ENCODE data around the gene PMS1.
A peak's percentile ranks its signal among the peaks of the same experiment; 100 is the strongest.
"Not testable (repeated sequence)": the region's sequence is repeated elsewhere in the genome, so short reads cannot be mapped to it uniquely, and the experiment has no call there.

PMS1 gene

DNA sequence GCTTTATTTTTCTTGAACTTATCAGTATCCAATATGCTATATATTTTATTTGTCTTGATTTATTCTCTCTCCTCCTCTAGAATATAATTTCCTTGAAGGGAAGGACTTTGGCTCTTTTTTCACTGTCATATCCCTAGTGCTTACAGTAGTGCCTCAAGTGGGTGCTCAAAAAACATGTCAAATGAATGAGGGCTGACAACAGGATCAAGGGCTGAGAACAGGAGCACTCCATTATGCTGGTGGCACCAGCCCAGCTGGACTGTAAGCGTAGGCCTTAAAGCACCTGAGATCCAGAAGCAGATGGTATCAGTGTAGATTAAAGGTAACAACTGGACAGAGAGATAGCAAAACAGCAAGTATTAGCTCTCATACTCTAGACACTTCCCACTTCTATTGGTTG, 46.3 kb downstream of the PMS1 start:
- no peak for TF ChIP-seq POU2F2 (IDR thresholded peaks at IDR 0.05; ENCODE audit: low read depth, low read length)
- TF ChIP-seq SPI1 (IDR thresholded peaks at IDR 0.05; ENCODE audit: low read depth, low read length), result no peak
- TF ChIP-seq TAF1 (IDR thresholded peaks at IDR 0.05; ENCODE audit: low read depth, low read length), result no peak
- no peak for TF ChIP-seq PAX5 (IDR thresholded peaks at IDR 0.05; ENCODE audit: insufficient read depth, low read length, severe bottlenecking)
- no peak for TF ChIP-seq POLR2AphosphoS5 (IDR thresholded peaks at IDR 0.05; ENCODE audit: low read depth, low read length)
- TF ChIP-seq POLR2A (IDR thresholded peaks at IDR 0.05; ENCODE audit: low read depth, low read length), result no peak
- DNase-seq (ENCODE audit: insufficient read length, low spot score), result no peak
- no peak for FAIRE-seq

DNA sequence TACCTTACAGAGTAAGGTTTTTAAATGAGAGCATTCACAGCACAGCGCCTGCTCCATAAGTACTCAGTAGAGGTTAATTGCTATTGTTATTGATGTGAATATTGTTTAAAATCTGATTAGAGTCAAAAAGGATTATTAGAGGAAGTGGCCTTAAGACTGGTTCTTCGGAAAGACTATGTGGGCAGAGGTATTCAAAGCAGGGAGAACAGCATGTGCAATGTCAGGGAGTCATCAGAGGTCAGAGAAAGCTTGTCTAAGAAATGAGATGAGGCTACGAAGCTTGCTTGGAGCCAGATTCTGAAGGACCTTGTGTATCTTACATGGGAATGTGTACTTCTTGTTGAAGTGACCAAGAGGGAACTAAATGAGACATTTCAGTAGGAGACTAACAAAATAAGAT, 49.8 kb downstream of the PMS1 start:
- FAIRE-seq, result peak; percentile 63
- DNase-seq (ENCODE audit: insufficient read length, low spot score), result no peak
- TF ChIP-seq POLR2AphosphoS5 (IDR thresholded peaks at IDR 0.05; ENCODE audit: low read depth, low read length), result no peak
- peak; percentile 72 for TF ChIP-seq SPI1 (IDR thresholded peaks at IDR 0.05; ENCODE audit: low read depth, low read length)

DNA sequence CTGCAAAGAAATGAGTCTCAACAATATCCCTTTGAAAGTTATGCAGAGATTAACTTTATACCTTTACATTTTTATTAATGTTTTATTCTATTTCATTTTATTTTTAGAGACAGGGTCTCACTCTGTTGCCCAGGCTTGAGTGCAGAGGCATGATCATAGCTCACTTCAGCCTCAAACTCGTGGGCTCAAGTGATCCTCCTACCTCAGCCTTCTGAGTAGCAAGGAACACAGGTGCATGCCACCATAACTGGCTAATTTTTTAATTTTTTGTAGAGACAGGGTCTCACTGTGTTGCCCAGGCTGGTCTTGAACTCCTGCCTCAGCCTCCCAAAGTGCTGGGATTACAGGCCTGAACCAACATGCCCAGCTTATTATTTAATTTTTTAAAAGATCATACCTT, 50.4 kb downstream of the PMS1 start:
- DNase-seq (ENCODE audit: insufficient read length, low spot score); FAIRE-seq: not testable (repeated sequence)

- TF ChIP-seq POLR2AphosphoS5 (IDR thresholded peaks at IDR 0.05; ENCODE audit: low read depth, low read length) (no peak), POU2F2 (IDR thresholded peaks at IDR 0.05; ENCODE audit: low read depth, low read length) (no peak), PAX5 (IDR thresholded peaks at IDR 0.05; ENCODE audit: insufficient read depth, low read length, severe bottlenecking) (no peak), TAF1 (IDR thresholded peaks at IDR 0.05; ENCODE audit: low read depth, low read length) (no peak), SPI1 (IDR thresholded peaks at IDR 0.05; ENCODE audit: low read depth, low read length) (no peak), POLR2A (IDR thresholded peaks at IDR 0.05; ENCODE audit: low read depth, low read length) (no peak)
- no peak for DNase-seq (ENCODE audit: insufficient read length, low spot score)
- no peak for FAIRE-seq
These were observed 51.8 kb downstream of the PMS1 start for GRCh38 chr2:189835855-189836558.

- TF ChIP-seq POLR2A (IDR thresholded peaks at IDR 0.05; ENCODE audit: low read depth, low read length) (no peak), TAF1 (IDR thresholded peaks at IDR 0.05; ENCODE audit: low read depth, low read length) (no peak), PAX5 (IDR thresholded peaks at IDR 0.05; ENCODE audit: insufficient read depth, low read length, severe bottlenecking) (no peak), POU2F2 (IDR thresholded peaks at IDR 0.05; ENCODE audit: low read depth, low read length) (no peak), SPI1 (IDR thresholded peaks at IDR 0.05; ENCODE audit: low read depth, low read length) (no peak), POLR2AphosphoS5 (IDR thresholded peaks at IDR 0.05; ENCODE audit: low read depth, low read length) (no peak)
- FAIRE-seq, result no peak
- DNase-seq (ENCODE audit: insufficient read length, low spot score), result no peak
These were observed 52.4 kb downstream of the PMS1 start for GRCh38 chr2:189836644-189837043.

- TF ChIP-seq TAF1 (IDR thresholded peaks at IDR 0.05; ENCODE audit: low read depth, low read length) (no peak), POLR2AphosphoS5 (IDR thresholded peaks at IDR 0.05; ENCODE audit: low read depth, low read length) (no peak), PAX5 (IDR thresholded peaks at IDR 0.05; ENCODE audit: insufficient read depth, low read length, severe bottlenecking) (no peak), POLR2A (IDR thresholded peaks at IDR 0.05; ENCODE audit: low read depth, low read length) (no peak), SPI1 (IDR thresholded peaks at IDR 0.05; ENCODE audit: low read depth, low read length) (no peak), POU2F2 (IDR thresholded peaks at IDR 0.05; ENCODE audit: low read depth, low read length) (no peak)
- FAIRE-seq (no peak), DNase-seq (ENCODE audit: insufficient read length, low spot score) (no peak)
These were observed 53.1 kb downstream of the PMS1 start for GRCh38 chr2:189837326-189837725.

DNA sequence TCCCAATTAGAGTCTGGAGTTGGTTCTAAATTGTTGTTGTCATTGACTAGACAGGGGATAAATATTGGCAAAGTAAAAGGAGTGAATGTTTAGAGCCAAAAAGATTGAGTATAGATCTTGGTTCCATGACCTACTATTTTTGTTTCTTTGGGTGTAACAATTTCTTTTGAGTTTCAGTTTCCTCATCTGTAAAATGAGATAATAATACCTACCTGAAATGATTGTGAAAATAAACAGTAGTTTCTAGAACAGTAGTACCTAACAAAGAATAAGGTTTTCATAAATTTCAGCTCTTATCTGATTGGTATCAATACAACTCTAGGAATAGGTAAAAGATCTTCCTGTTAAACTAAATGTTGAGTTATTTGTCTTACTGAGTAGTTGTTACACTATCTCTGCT, 56.8 kb downstream of the PMS1 start:
- DNase-seq (ENCODE audit: insufficient read length, low spot score) (no peak), FAIRE-seq (no peak)
- TF ChIP-seq SPI1 (IDR thresholded peaks at IDR 0.05; ENCODE audit: low read depth, low read length), result no peak
- TF ChIP-seq POLR2AphosphoS5 (IDR thresholded peaks at IDR 0.05; ENCODE audit: low read depth, low read length), result no peak
- no peak for TF ChIP-seq POLR2A (IDR thresholded peaks at IDR 0.05; ENCODE audit: low read depth, low read length)
- no peak for TF ChIP-seq POU2F2 (IDR thresholded peaks at IDR 0.05; ENCODE audit: low read depth, low read length)
- TF ChIP-seq TAF1 (IDR thresholded peaks at IDR 0.05; ENCODE audit: low read depth, low read length), result no peak
- TF ChIP-seq PAX5 (IDR thresholded peaks at IDR 0.05; ENCODE audit: insufficient read depth, low read length, severe bottlenecking), result no peak

GRCh38 chr2:189848276-189848675, 64.0 kb downstream of the PMS1 start:
- DNase-seq (ENCODE audit: insufficient read length, low spot score), result no peak
- no peak for FAIRE-seq
- TF ChIP-seq POU2F2 (IDR thresholded peaks at IDR 0.05; ENCODE audit: low read depth, low read length) (no peak), POLR2AphosphoS5 (IDR thresholded peaks at IDR 0.05; ENCODE audit: low read depth, low read length) (no peak), POLR2A (IDR thresholded peaks at IDR 0.05; ENCODE audit: low read depth, low read length) (no peak), SPI1 (IDR thresholded peaks at IDR 0.05; ENCODE audit: low read depth, low read length) (no peak), TAF1 (IDR thresholded peaks at IDR 0.05; ENCODE audit: low read depth, low read length) (no peak), PAX5 (IDR thresholded peaks at IDR 0.05; ENCODE audit: insufficient read depth, low read length, severe bottlenecking) (no peak)

DNA sequence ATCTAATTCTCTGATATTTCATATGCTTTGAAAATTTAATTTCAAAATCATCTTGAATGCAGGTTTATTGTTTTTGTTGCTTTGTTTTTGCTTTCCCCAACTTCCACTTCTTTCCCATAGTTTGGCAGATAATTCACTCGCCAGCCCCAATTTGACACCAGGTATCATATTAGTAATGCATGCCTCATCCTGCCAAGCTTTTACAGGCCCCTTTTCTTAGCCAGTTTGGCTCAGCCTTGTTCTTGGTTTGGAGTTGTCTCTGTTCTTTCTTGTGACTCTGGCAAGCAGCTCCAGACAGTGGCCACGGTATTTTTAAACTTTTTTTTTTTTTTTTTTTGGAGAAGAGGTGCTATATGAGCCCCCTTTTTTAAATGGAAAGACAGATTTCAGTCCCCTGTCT, 65.3 kb downstream of the PMS1 start:
- FAIRE-seq (no peak), DNase-seq (ENCODE audit: insufficient read length, low spot score) (no peak)
- TF ChIP-seq POU2F2 (IDR thresholded peaks at IDR 0.05; ENCODE audit: low read depth, low read length) (no peak), POLR2AphosphoS5 (IDR thresholded peaks at IDR 0.05; ENCODE audit: low read depth, low read length) (no peak), TAF1 (IDR thresholded peaks at IDR 0.05; ENCODE audit: low read depth, low read length) (no peak), SPI1 (IDR thresholded peaks at IDR 0.05; ENCODE audit: low read depth, low read length) (no peak), POLR2A (IDR thresholded peaks at IDR 0.05; ENCODE audit: low read depth, low read length) (no peak), PAX5 (IDR thresholded peaks at IDR 0.05; ENCODE audit: insufficient read depth, low read length, severe bottlenecking) (no peak)

DNA sequence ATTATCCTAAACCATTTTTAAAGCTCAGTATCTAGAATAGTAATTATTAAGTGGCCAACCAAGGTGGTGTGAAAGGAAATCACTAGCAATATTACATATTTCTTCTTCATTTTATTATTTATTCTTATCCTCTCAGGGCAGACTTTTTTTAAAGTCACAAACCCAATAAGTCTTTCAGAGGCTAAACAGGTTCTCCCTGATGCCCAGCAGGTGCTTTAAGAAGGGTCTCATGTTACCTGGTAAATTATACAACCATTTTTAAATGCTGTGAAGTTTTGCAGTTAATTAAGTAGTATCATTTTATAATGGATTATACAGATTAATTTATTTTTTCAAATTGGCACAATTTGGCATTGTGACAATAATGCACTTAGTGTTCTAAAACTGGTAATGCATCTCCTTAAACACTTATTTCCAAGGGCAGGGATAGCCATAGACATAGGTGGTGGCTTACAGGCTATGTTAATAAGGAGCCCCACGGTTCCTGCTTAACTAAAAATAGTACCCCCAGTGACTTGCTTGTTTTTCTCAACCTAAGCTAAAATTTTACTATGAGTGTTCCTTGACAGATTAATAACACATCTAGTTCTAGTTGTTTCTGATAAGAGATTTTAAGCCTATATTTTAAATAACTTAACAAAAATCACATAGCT, 67.0 kb downstream of the PMS1 start:
- no peak for DNase-seq (ENCODE audit: insufficient read length, low spot score)
- TF ChIP-seq POU2F2 (IDR thresholded peaks at IDR 0.05; ENCODE audit: low read depth, low read length) (no peak), POLR2A (IDR thresholded peaks at IDR 0.05; ENCODE audit: low read depth, low read length) (no peak), SPI1 (IDR thresholded peaks at IDR 0.05; ENCODE audit: low read depth, low read length) (no peak), POLR2AphosphoS5 (IDR thresholded peaks at IDR 0.05; ENCODE audit: low read depth, low read length) (no peak), TAF1 (IDR thresholded peaks at IDR 0.05; ENCODE audit: low read depth, low read length) (no peak), PAX5 (IDR thresholded peaks at IDR 0.05; ENCODE audit: insufficient read depth, low read length, severe bottlenecking) (no peak)
- no peak for FAIRE-seq

Measured in GM12891 (cell line).